A549 treated with ZK216348 at 1 μM for 4 hours (cell line): ENCODE results near the gene VAT1. TPM values are rescaled to one million over a fixed set of nuclear protein-coding genes. Genes with fewer than 3 reads are reported as not detected.

Source experiments
- total RNA-seq: library from RNA; stranded (reverse); fragments of 200-300 nt; extraction: Qiagen RNA extraction; gene quantifications from 5 replicates; pipeline ENCODE4 v1.2.3, GENCODE V29; 2022; ENCODE audit warnings: low read depth

Gene VAT1
- 202 to 253 TPM (median 231 TPM) in 5 replicates for total RNA-seq

GRCh38 chr17:43021741-43022512 is at the start of gene VAT1:
VAT1 (minus strand) TSS chr17:43022385; CDS start chr17:43022322, 63 bp downstream.

GRCh38 chr17:43024407-43025289 is 2.5 kb upstream of the VAT1 start, which contains the start of gene RND2:
RND2 (plus strand) TSS chr17:43025231; CDS start chr17:43025348, 117 bp downstream.

GRCh38 chr17:43006639-43007551 is 15.3 kb downstream of the VAT1 start, which contains the start of gene IFI35:
IFI35 (plus strand) TSS chr17:43006784; CDS start chr17:43006948, 164 bp downstream.

GRCh38 chr17:42997984-42998938 is 23.9 kb downstream of the VAT1 start, which contains the start of gene RPL27:
RPL27 (plus strand) TSS chr17:42998419; CDS start chr17:42998751, 332 bp downstream.

GRCh38 chr17:42980274-42980765 is 41.9 kb downstream of the VAT1 start, which contains the start of gene RUNDC1:
RUNDC1 (plus strand) TSS chr17:42980565; CDS start chr17:42980577, 12 bp downstream.

GRCh38 chr17:42979511-42980273 is 42.5 kb downstream of the VAT1 start, which contains the start of gene PTGES3L:
PTGES3L (minus strand) TSS chr17:42980080; CDS start chr17:42980053, 27 bp downstream.

Other genes starting within 250 kb of the VAT1 start
- 118 to 129 TPM (median 121 TPM) in 5 replicates for gene VPS25, start 248.9 kb downstream of the VAT1 start, total RNA-seq
- 0.47 to 2.3 TPM (median 1.7 TPM) in 5 replicates for gene WNK4, start 241.8 kb downstream of the VAT1 start, total RNA-seq
- 92.1 to 146 TPM (median 129 TPM) in 5 replicates for gene COA3, start 223.7 kb downstream of the VAT1 start, total RNA-seq
- 0.18 TPM in 1 of 5 replicates, not detected in the others for gene CNTD1, start 223.5 kb downstream of the VAT1 start, total RNA-seq
- gene BECN1, start 198.1 kb downstream of the VAT1 start, total RNA-seq = 73.4 to 105 TPM (median 80.8 TPM) in 5 replicates
- gene PSME3, start 189.0 kb downstream of the VAT1 start, total RNA-seq = 235 to 258 TPM (median 245 TPM) in 5 replicates
- 1.1 to 2.5 TPM (median 1.9 TPM) in 5 replicates for gene AOC2, start 177.8 kb downstream of the VAT1 start, total RNA-seq
- 1.1 to 2.5 TPM (median 1.2 TPM) in 5 replicates for gene AOC3, start 171.2 kb downstream of the VAT1 start, total RNA-seq
- gene G6PC1, start 121.6 kb downstream of the VAT1 start, total RNA-seq = not detected in 5 replicates
- gene AARSD1, start 57.9 kb downstream of the VAT1 start, total RNA-seq = 55.2 to 67.7 TPM (median 59.1 TPM) in 5 replicates
- 0.69 to 1.2 TPM (median 0.74 TPM) in 5 replicates for gene PTGES3L, start 42.3 kb downstream of the VAT1 start, total RNA-seq
- 18.0 to 23.7 TPM (median 21.3 TPM) in 5 replicates for gene RUNDC1, start 41.8 kb downstream of the VAT1 start, total RNA-seq
- 2,630 to 3,512 TPM (median 2,993 TPM) in 5 replicates for gene RPL27, start 24.0 kb downstream of the VAT1 start, total RNA-seq
- 16.0 to 22.6 TPM (median 19.8 TPM) in 5 replicates for gene IFI35, start 15.6 kb downstream of the VAT1 start, total RNA-seq
- gene RND2, start 2.8 kb upstream of the VAT1 start, total RNA-seq = 0.13 to 0.25 TPM (median 0.16 TPM) in 4 of 5 replicates, not detected in the other
- 25.7 to 31.2 TPM (median 28.2 TPM) in 5 replicates for gene BRCA1, start 103.0 kb upstream of the VAT1 start, total RNA-seq
- 31.8 to 47.2 TPM (median 41.3 TPM) in 5 replicates for gene NBR1, start 148.8 kb upstream of the VAT1 start, total RNA-seq
- 0.80 to 1.8 TPM (median 0.97 TPM) in 5 replicates for gene TMEM106A, start 189.5 kb upstream of the VAT1 start, total RNA-seq
- gene CCDC200, start 206.2 kb upstream of the VAT1 start, total RNA-seq = not detected in 5 replicates
- gene RNU2-1, start 211.6 kb upstream of the VAT1 start, total RNA-seq = not detected in 5 replicates